NOMO-1 treated with dmso at 0.1 percent for 144 hours (cell line): ENCODE measurements around the gene UTP14C.
"Not testable (repeated sequence)": the region's sequence is repeated elsewhere in the genome, so short reads cannot be mapped to it uniquely, and the experiment has no call there.

ENCODE experiments used
- DNase-seq: peaks from one replicate; lab custom pipeline; 2025; ENCODE audit not compliant: unreplicated experiment; lab: John Stamatoyannopoulos, UW

Gene UTP14C

GRCh38 chr13:52043675-52044074 lies 19.2 kb downstream of the UTP14C start:
- DNase-seq = no peak

- no peak for DNase-seq
These were observed 23.0 kb downstream of the UTP14C start for GRCh38 chr13:52047463-52047862.

GRCh38 chr13:52048516-52048915 lies 24.0 kb downstream of the UTP14C start:
- DNase-seq = no peak

DNA sequence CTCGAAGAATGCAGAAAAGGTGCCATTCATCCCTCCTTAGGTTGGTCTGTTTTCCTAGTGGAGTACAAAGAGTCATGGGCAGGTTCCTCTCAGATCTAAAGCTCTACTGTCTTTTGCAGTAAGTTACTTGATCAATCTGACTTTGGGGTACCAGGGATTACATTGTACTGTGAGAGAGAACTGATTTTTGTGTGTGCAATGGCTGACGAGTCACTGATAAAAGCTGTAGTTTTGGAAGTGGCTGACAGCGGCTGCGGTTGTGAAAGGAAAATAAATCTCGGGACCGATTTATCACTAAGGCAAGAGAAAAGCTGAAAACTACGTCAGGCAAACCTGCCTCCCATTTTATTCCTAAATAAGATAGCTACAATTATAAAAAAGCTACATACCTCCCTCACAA lies 26.9 kb downstream of the UTP14C start:
- DNase-seq = no peak

GRCh38 chr13:52053460-52053859 lies 29.0 kb downstream of the UTP14C start:
- DNase-seq = no peak

GRCh38 chr13:52061064-52061463 lies 36.6 kb downstream of the UTP14C start:
- DNase-seq = not testable (repeated sequence)

DNA sequence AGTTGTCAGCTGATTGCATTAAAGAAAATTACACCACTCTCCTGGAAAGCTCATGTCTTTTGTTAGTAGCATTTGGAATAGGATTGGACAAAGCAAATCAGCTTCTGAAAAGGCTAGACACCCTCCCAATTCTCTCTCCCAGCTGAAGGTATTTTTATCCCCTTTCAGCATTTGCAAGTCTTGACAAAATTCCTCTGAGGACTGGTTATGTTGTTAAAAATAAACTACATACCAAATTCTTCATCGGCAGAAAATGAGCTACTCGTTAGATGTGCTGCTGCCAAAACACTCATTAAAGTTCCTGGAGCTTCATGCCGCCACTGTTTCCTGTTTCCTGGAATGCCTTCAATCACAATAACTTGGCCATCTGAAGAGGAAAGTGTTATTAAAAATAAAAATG lies 37.1 kb downstream of the UTP14C start:
- DNase-seq = no peak

GRCh38 chr13:52067237-52067636 lies 42.7 kb downstream of the UTP14C start:
- no peak for DNase-seq

GRCh38 chr13:52070929-52071523 lies 46.5 kb downstream of the UTP14C start:
- DNase-seq = no peak
